NCI-H1417 treated with DMSO at 0.1 percent for 48 hours (cell line): ENCODE measurements around the gene DPYD.

ENCODE experiments used
- DNase-seq: peaks from one replicate; lab custom pipeline; 2025; lab: John Stamatoyannopoulos, UW

Gene DPYD

GRCh38 chr1:97685360-97685759, 235.5 kb downstream of the DPYD start:
- no peak for DNase-seq

DNA sequence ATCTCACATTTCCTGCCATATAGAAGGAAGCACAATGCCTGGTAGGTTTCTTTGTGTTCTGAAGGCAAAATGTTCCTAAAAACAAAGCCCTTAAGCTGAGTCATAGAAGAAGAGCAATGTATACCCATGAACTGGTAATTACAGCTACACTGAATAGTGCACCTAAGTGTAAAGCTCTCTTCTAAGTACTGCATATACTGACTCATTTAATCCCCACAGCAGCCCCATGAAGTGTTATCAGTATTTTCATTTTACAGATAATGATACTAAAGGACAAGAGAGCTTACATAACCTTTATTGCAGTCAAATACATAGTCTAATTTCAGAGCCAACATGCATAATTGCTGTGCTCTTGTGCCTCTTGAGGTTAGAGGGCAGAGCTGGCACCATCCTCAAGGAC, 239.9 kb downstream of the DPYD start:
- DNase-seq: no peak

DNA sequence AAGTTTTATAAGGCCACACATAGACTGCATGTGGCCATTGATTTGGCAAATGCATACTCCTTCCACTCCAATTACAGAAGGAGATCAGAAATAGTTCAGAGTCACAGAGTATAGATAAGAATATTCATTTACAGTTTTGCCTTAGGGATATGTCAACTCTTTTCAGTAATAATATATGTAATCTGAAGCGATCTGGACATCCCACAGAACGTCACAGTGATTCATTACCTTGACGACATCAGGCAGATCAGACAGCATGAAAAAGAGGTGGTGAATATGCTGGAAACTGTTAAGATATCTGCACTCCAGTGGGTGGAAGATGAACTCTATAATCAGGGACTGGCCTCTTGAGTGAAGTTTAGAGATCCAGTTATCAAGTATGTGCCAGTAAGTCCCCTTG, 240.4 kb downstream of the DPYD start:
- DNase-seq: no peak

DNA sequence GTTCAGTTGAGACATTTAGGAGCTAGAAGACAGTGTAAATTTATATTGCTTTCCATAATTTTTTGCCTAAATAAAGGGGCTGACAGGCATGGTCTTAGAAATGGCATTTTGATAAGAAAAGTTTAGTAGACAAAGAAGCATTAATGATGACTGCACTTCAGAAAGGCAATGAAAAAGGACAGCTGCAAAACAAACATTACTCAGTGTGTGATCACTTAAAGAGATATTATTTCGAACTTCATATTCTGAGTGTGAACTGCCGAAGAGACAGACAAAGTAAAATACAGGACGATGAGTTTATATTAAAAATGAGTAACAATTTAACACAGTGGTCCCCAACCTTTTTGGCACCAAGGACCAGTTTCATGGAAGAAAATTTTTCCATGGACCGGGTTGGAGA, 243.1 kb downstream of the DPYD start:
- no peak for DNase-seq

DNA sequence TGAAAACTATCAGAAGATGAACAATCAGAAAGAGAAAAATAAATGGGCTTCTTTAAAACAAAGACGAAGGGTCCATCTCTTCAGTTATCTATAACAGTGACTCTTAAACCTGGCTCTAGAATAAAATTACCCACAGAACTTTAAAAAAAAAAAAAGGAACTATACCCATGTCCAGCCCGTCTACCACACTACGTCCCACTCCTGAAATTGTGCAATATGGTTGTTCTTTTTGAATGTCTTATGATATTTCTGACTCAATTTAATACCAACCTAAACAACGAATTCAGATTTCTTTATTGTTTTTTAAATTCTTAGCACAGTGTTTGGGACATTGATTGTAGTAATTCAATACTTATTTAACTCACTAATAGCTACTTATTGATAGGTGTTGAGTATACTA, 246.3 kb downstream of the DPYD start:
- DNase-seq: no peak

- DNase-seq: no peak
Observed at GRCh38 chr1:97668945-97669344, 251.9 kb downstream of the DPYD start.

DNA sequence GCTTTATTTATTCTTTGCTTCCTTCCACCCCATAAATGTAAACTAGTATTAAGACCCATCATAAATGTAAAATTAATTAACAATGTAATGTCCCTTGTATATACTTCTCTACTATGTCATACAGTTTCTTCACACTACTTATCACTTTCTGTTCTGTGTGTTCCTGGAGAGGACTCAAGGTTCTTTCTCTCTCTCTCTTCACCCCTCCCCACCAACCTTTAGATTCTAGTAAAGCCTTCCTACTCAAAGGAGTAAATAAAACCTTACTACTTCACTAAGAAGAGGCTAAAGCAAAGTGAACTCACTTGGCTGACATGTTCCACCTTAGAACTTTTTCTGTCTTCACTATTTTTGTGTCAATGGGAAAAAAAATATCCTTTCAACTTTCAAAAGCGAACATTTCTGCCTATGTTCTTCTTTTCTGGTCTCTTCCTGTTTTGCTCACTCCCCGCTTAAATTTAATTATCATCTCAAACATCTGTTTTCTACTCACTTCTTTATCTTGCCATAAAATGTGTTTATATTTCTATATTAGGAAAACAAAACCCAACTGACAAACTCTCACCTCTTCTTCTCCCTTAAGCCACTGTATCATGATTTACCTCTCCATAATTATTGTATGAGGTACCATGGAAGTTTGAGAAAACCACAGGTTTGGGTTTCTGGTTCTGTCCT, 260.3 kb downstream of the DPYD start:
- no peak for DNase-seq

DNA sequence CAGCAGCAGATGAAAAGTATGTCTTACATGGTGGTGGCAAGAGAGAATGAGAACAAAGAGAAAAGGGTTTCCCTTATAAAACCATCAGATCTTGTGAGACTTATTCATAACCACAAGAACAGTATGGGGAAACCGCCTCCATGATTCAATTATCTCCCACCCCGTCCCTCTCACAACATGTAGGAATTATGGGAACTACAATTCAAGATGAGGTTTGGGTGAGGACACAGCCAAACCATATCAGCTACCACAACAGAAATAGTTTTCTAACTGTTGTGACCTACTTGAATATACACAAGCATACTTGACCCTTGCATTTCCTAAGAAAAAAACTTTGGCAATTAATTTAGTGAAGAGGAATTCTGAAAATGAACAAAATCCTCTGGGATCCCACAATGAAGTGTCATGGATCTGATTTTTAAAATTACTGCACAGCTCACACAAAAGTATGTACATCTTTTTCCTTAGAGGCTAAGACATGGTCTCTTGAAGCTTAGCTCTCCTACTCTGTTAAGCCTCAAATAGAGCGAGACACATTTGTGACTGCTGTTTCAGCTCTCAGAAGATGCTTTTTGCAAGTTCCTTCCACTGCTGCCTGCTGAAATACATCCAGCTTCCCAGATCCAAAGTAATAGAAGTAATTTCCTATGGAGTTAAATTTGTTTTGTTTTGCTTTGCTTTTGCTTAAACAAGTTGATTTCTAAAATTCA, 265.8 kb downstream of the DPYD start:
- no peak for DNase-seq

DNA sequence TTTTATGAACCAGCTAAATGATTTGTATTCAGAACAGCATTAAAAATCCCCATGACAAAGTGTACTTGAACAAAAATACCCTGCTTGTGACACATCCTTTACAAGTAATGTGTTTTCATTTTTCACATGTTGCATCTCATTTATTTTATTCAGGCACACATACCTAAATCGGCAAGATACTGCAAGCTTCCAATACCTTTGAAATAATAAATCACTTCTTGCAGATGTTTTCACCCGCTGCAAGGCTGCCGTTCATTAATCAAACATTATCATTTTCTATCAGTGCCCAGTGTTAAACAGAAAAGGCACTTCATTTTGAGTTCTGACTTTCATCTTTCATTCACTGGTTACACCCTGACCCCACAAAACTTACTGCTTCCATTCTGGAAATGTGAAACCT, 269.6 kb downstream of the DPYD start:
- DNase-seq: no peak

- no peak for DNase-seq
Observed at GRCh38 chr1:97649591-97649990, 271.2 kb downstream of the DPYD start.

DNA sequence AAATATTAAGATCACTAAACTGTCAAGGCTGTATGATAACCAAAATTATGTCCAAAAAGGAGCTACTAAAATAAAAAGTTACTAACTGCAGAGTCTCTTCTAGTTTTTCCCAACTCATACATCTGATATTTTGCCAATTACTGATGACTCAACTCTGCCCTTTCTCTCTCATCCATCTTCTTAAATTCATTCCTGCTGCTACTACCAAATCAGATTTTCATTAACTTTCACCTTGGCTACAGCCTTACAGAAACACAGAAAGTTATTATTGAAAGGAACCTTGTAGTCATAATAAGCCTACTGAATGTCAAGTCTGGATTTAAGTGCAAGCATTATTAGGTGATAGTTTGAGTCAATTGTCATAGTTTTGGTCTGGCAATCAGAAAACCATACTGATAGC, 273.1 kb downstream of the DPYD start:
- no peak for DNase-seq

DNA sequence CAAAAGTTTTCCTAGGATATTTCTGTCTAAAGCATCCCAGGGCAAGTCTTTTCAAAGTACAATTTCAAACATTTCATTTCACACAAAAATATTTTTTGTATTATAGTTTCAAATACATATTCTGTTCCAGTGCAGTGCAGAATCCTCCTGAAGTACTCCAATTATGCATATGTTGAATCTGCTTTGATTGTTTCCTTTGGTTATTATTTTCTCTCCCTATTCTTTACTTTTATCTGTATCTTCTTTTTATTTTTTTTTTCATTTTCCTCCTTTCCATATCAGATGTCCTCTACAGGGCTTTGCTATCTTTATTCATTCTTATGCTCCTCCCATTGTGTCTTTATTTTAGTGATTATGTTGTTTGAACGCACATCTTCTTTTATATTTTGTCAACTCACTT, 274.8 kb downstream of the DPYD start:
- no peak for DNase-seq

GRCh38 chr1:97640677-97641076, 280.2 kb downstream of the DPYD start:
- no peak for DNase-seq

DNA sequence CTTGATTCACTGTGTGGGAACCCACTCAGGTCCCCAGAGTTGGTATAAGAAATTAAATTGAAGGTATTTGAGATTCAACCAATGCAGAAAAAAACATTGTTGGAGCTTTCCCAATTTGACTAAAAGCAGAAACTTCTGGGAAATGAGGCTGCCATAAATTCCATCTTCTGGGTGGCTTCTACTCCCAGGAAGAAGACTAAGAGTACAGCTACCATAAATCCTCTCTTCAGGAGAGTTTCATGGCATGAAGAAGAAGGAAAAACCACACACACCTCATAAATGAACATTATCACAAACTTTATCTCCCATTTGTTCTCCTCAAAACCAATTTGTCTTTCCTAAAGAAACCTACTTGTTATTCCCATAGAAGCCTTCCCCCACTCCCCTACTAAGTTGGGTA, 283.9 kb downstream of the DPYD start:
- no peak for DNase-seq

- no peak for DNase-seq
Observed at GRCh38 chr1:97634758-97635157, 286.1 kb downstream of the DPYD start.

GRCh38 chr1:97632776-97633175, 288.1 kb downstream of the DPYD start:
- DNase-seq: no peak

GRCh38 chr1:97632075-97632474, 288.8 kb downstream of the DPYD start:
- DNase-seq: peak; percentile 71

GRCh38 chr1:97630948-97631347, 289.9 kb downstream of the DPYD start:
- peak; percentile 41 for DNase-seq

DNA sequence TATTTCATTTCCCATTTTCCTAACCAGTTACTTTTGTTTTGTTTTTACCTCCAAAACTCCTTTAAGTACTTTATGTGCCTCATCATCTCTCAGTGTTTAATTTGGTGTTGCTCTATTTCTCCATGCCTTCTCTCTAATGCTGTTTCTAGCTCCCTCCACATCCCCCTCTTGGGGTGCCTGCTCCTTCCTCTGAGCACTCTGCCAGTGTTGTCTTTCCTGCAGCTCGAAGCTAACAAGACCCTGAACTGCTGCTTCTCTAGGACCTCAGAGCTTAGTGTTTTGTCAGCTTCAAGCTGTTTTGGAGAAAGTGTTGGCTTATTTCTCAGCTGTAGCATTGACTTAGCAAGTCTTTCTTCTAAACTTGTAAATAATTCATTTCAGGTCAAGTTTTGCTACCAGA, 290.6 kb downstream of the DPYD start:
- DNase-seq: no peak

- no peak for DNase-seq
Observed at GRCh38 chr1:97623220-97623619, 297.6 kb downstream of the DPYD start.

DNA sequence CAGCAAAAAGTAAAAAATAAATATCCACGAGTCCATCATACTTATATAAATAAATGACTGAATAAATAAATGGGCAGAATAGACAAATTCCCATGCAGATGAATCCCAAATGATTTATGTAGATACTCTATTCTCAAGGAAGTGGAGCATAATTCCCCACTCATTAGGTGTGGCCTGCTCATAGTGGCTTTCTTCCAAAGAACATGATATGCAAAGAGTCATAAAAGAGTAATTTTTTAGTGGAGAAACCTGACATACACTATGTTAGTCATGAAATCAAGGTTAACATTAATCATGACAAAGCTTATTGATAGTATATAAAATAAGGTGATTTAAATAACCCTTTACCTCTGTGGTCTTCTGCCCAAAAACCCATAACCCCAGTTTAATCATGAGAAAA, 298.9 kb downstream of the DPYD start:
- no peak for DNase-seq

DNA sequence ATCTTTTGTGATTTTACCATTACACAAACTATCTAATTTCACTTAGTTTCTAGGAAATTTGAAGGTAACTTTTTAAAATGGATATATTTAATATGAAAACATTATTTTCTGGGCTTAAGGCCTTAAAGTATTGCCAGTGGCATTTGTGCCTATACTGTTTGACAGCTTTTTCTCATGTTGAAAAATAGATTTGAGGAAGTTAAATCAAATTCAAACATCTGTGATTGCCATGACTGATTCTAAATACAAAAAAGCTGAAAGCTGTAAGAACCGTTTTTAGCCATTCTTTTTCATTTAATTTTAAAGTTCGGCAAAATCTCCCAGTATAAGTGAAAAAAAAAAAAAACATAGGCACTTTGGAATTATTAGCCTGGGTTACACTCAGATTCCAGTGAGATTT, 301.1 kb downstream of the DPYD start:
- DNase-seq: no peak

- DNase-seq: no peak
Observed at GRCh38 chr1:97610748-97611147, 310.1 kb downstream of the DPYD start.

- DNase-seq: no peak
Observed at GRCh38 chr1:97610102-97610501, 310.7 kb downstream of the DPYD start.
